UCSD-AML1 (cell line): Measurements from ENCODE around the gene ZFAND3.

Experiments used
- DNase-seq: peaks from one replicate; lab custom pipeline; 2025; ENCODE audit not compliant: unreplicated experiment; lab: John Stamatoyannopoulos, UW

The ZFAND3 gene

GRCh38 chr6:38150021-38150420 is 330.5 kb downstream of the ZFAND3 start:
- DNase-seq, result no peak

DNA sequence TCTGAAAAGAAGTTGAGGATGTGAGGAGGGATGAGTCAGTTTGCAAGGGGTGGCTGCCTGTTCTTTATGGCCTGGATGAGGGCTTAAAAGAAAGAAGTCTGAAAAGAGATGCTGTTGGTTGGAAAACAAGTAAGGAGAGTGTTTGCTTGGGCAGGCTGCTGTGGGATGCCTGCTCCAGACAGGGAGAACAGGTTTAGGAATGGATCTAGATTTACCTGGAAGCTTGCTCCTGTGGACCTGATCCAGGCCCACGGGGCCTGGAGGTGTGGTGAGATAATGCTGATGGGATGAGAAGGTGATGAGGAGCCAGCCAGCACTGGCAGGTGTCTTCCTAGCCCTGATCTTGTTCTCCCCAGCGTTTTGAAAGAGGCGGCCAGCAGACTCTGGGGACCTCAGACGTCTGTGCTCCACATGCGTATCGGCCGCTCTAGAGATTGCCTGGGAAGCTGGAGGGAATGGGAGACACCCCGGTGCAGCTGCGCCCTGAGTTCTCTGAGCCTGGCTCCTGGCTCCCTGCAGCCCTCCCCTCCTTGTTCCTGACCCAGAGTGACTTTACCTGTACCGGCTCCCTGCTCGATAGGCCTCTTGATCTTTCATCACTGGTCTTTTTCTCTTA is 331.3 kb downstream of the ZFAND3 start:
- no peak for DNase-seq

DNA sequence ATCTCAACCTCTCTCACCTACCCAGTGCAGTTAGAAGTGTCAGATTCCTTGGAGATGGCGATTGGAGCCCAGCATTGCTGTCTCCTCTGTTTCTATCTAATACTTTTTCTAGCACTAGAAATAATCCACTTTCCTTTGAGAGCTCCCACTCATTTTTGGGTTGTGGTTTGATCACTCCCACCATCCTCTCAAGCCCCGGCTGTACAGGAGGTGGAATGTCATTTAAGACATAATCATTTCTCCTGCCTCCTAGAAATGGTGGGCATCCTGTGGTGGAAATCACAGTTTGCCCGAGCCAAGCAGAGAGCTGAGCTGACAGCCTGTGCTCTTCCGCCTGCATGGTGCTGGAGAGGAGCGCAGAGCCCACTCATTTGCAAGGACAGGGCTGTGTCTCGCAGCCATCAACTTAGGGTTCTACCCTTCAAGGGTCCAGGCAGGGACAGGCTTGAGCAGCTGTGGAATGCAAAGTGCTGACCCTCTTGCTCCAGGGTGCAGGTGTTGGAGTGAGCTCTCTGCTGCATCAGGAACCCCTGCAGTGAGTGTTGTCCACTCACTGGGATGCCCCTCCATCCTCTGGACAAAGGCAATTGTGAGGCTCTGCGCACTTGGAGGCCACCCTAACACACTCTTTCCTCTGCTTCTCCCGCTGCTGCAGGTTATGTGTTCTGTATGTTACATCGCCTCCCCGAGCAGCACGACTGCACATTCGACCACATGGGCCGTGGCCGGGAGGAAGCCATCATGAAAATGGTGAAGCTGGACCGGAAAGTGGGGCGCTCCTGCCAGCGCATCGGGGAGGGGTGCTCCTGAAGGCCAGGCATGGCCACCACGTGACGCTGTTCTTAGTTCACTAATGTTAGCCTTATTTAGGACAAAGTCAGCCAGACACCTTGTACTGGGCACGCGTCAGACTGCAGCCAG is 332.3 kb downstream of the ZFAND3 start:
- no peak for DNase-seq

DNA sequence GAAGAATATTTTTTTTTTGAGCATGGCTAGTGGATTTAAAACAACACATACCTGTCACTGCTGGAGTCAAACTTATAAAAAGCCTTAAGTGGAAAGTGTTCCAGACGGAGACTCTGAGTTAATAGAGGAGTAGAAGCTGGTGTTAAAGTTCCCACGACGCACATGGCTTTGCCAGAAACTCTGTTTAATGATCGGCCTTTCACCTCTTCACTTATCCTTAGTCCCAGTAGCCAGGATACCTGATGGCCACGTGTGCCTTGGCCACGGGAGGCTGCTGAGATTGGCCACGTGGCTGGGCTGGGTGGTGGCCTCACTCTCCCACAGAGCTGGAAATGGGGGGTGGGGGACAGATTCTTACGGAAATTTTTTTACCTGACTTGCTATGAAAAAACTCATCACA is 333.1 kb downstream of the ZFAND3 start:
- DNase-seq, result no peak

DNA sequence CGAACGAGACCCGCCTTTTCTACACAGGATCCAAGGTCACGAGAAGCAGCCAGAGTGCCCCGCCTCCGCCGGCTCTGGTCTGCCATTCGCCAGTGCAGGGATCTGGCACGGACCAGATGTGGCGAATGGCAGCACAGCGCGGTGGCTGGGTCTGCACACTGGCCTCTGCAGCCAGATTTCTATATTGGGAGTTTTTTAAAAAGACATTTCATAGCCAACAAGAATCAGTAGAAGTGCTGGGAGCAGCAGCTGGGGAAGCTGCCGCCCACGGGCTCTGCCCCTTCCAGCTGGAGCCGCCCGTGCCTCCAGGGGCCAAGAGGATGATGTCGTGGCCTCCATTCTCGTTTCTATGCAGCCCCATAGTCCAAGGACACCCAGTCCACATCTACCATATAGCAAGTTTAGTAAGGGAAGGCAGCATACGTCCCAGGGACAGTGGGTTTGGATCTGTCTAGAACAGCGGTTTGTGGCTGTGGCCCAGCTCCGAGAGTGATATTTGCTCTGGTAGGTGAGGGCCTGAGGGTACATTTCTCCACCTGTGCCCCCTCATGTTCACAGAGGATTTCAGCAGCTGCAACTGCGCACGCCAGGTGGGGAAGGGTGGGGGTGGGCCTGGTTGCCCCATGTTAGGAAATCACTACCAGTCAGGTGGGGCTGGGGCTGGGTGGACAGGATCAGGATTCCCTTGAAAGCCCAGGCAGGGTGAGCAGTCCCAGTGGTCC is 333.7 kb downstream of the ZFAND3 start:
- DNase-seq, result no peak

- DNase-seq, result no peak
Measured at GRCh38 chr6:38153798-38154345, 334.3 kb downstream of the ZFAND3 start.

DNA sequence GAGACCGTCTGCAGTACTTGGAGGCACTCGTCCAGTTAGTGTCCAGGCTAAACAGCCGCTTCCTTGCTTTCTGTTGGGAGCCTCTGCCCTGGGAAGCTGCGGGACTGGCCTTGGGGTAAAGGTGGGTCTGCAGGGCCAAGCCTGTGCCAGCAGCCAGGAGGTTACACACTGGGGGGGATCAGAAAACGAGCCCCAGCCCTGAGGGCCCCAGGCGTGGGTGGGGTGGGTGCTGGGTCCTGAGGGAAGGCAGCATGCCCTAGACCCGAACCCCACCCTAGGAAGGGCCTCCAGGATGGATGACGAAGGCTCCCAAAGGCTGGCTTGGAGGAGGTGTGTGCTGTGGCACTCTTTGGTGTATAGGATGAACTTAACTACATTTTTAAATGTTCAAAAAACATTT is 335.2 kb downstream of the ZFAND3 start:
- no peak for DNase-seq

DNA sequence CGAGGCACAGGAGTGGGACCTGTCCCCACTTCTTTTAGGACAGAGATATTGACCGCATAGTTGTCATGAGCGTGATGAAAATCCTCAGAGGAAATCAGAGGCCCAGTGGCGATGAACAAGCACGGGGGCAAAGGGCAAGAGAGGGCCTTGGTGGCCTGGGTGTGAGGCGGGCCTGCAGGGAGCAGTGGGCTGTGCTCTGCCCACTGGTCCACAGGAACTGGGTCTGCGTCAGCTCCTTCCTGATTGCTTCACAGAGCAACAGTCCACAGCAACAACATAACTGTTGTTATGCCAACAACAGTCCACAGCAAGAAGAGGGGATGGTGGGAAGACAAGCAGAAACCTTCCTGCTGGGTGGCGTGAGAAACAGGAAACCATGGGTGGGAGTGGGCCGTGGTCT is 335.6 kb downstream of the ZFAND3 start:
- DNase-seq, result no peak

DNA sequence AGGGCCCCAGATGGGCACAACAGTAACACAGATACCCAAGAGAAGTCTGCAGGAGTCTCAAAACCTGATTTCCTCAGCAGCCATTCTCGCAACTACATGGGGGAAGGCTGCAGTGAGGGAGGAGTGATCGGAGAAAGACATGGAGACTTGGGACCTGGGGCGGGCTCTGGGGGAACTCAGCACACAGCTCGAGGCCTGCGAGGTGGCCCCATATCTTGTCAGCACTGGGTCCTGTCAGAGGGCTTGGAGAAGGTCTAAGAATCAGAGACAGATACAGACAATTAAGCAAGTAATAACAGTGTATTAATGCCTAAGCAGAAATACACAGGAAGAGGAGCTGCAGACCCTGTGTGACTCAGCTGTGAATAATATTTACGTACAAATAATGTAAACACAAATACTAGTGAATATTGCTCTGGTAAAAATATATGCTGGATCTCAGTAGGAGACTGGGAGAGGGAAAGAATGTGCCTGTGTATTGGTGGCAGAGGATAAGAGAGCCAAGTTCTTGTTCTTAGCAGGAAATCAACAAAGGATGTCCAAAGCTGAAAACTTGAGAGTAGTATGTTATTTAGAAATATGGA is 336.2 kb downstream of the ZFAND3 start:
- DNase-seq, result no peak

- no peak for DNase-seq
Measured at GRCh38 chr6:38156818-38157565, 337.5 kb downstream of the ZFAND3 start.

- no peak for DNase-seq
Measured at GRCh38 chr6:38157905-38158304, 338.4 kb downstream of the ZFAND3 start.

DNA sequence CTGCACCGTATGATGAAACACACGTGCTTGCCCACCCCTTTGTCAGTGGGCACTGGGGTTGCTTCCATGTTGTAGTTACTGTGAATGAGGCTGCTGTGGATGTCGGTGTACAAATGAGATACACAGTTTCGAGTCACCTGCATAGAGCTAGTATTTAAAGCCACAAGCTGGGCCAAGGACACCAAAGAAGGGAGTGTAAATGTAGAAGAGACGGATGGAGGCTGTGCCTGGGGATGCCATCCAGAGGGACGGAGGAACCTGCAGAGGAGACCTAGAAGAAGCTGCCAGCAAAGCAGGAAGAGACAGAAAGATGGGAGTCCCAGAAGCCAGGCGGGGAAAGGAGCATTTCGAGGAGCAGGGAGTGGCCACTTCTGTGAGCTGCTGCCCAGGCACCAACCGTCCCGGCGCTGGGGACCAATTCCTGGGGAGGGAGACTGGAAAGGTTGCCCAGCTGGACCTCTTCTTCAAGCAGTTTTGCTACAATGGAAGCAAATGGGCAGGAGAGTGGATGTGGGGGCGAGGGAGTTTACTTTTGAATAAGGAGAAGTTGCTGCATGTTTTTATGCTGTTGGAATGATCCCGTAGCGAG is 339.3 kb downstream of the ZFAND3 start:
- no peak for DNase-seq

GRCh38 chr6:38159596-38159995 is 340.1 kb downstream of the ZFAND3 start:
- DNase-seq, result no peak

DNA sequence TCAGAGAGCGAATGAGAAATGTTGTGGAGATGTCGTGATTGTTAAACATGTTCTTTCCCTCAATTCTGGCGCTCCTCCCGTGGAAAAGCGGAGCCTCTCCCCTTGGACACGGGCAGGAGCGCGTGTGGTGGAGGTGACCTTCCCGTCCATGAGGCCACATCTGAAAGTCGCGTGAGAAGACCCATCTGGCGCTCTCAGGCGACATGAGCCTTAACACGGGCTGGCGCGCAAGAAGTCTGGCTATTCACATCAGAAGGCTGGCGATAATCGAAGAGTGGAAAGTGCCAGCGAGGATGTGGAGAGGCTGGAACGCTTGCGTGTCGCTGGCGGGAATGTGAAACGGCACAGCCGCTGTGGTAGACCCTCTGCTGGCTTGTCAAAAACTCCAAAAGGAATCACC is 341.3 kb downstream of the ZFAND3 start:
- no peak for DNase-seq

GRCh38 chr6:38161331-38161730 is 341.8 kb downstream of the ZFAND3 start:
- no peak for DNase-seq

DNA sequence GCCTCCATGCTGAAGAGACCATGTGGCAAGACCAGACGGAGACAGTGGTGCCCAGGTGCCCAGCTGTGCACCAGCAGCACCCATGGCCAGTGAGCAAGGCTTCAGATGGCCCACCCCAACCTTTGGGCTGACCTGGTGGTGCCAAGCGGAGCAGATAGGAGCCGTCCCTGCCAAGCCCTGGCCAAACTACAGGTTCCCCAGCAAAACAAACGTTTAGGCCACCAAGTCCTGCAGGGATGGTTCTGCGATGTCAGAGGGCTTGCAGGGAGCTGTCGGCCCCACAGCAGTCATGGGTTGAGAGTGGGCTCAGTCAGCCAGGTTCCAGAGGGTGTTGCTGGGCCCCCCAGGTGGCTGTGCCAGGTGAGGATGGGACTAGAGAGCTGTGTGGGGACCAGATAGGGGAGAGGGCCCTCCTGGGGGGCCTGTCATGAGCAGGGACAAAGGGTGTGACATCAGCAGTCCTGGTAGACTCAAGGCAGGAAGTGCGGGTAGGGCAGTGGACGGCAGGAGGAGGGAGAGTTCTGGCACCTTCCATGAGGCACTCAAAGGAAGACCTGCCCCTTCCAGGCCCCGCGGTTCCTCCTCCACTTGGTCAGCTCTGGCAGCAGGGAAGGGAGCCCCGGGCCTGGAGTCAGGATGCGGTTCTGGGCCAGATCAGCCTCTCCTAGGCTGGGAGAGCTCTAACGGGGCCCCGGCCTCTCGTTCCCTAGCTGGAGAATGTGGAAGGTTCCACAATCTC is 342.4 kb downstream of the ZFAND3 start:
- no peak for DNase-seq

GRCh38 chr6:38162493-38163185 is 343.1 kb downstream of the ZFAND3 start:
- DNase-seq, result no peak

DNA sequence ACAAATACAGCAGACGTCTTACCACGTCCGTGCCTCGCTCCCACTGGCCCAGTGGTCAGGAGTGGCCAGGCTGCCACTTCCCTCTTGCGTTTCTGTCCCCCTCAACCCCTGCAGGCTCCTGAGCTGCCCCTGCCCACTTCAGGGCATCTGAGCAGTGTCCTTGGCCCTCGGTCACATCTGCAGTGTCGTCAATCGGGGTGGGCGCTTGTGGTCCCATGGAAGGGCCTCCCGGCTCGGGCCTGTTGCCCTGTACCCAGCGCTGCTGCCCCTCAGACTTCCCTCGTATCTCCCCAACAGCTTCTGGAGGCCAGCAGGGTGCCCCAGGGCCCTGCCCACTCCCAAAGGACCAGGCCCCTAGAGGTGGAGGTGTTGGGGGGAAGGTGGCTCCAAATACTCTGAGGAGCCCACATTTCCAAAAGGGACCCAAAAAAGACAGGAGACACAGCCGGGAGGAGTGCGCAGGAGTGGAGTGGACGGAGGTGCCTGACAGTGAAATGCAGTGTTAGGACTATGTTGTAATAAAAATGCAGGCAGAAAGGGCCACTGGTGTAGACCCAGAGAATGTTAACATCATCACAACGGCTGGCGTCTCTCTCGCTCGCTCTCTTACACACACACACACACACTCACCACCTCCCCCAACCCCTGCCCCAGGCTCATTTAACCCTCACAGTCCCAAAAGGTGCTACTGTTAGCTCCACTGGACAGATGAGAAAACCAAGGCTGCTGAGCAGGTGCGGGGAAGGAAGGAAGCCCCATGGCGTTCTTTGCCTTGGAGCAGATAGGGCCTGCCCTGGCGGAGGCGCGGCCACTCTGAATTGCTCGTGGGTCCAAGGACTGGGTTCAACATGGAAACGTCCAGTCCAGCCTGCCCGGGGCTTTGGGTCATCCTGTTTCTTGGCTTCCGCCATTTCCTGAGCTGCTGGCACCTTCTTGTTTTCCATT is 343.9 kb downstream of the ZFAND3 start:
- DNase-seq, result no peak
